Measurements from ENCODE around the gene OVCH1.
"Not testable (repeated sequence)": the region's sequence is repeated elsewhere in the genome, so short reads cannot be mapped to it uniquely, and the experiment has no call there.

OVCH1 gene

GRCh38 chr12:29503283-29503682 lies 5.8 kb upstream of the OVCH1 start:
- DNase-seq = no peak

DNA sequence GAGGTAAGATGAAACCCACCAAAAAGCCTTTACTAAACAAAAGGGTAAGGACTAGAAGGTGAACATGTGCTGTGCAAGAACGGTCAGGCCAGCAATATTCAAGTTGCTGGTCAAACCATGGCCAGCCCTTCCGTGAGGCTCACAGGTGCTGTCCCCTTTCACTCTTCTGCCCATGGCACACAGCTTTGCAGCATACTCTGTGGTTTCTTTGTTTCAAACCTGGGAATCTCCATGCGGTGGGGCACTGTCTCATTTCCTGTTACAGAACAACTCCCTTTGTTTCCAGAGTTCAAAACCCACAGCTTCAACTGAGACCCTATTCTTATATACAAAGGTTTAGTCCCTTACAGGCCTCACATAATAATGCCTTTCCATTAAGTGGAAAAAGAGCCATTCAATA lies 1.7 kb upstream of the OVCH1 start:
- DNase-seq = no peak

DNA sequence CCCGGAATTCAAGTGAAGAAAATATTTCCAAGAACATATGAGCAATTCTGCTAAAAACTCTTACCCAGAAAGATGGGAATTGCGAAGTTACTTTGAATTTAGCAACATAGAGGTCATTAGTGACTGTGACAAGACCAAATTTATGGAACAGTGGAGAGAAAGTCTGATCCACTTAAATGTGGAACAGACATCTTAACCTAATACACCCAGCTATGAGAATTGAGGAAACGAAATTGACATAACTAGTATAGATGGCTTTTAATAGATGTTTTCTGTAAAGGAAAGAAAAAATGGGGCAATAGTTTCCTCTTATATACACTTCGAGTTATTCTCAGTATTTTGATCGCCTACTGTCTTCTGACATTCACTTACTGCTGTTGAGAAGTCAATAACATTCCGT lies 4.6 kb downstream of the OVCH1 start:
- no peak for DNase-seq

- no peak for DNase-seq
Observed at GRCh38 chr12:29486972-29487371, 10.5 kb downstream of the OVCH1 start.

GRCh38 chr12:29463198-29463597 lies 34.3 kb downstream of the OVCH1 start:
- no peak for DNase-seq

DNA sequence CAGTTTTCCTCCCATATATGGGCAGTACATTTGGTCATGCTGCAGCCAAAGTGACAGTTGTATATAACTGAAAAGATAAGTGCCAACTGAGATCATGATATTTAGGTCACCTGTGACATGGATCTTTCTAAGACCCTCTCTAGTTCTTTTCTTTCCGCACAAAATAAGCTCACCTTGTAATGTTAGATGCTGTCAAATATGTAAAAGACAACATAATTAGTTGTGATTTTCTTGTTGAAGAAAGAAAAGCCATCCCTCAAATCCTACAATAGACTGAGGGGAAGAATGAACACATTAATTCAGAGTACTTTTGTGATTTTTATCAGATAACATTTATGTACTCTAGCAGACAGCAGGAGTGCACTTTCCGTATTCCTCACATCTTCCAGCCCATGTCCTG lies 37.4 kb downstream of the OVCH1 start:
- DNase-seq = no peak

GRCh38 chr12:29455087-29455486 lies 42.4 kb downstream of the OVCH1 start:
- DNase-seq = peak; percentile 61 to 92

DNA sequence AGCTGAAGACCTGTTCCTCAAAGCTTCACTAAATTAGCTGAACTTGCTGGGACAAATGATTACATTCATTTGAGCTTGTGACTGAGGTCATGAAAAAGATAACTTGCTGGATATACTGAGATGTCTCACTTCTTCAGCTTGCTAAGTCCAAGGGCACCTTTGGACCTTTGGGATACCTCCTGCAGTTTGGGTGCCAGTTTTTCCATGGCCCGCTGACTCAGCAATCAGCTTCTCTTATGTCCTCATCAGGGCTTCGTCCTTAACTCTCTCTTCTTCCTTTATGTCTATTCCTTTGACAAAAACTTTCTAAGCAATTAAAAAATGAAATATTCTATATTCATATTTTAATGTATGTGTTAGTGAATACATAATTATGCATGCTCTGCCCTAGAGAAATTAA lies 45.6 kb downstream of the OVCH1 start:
- no peak for DNase-seq

- no peak for DNase-seq
Observed at GRCh38 chr12:29448157-29448556, 49.3 kb downstream of the OVCH1 start.

- no peak for DNase-seq
Observed at GRCh38 chr12:29447285-29447975, 50.1 kb downstream of the OVCH1 start.

DNA sequence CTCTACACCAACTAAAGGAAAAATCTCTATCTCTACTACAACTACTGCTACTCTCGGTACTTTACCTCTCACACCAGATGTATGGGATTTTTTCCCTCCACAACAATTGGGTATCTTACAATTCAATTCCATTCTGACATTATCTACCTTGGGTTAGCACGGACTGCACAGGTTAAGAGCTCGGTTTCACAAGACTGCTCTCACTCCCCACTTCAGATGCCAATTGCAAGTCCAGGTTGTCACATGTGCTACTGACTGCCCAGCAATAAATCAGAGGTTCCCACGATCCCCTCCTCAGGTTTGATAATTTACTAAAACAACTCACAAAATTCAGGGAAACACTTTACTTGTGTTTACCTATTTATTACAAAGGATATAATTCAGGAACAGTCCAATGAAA lies 58.0 kb downstream of the OVCH1 start:
- no peak for DNase-seq

DNA sequence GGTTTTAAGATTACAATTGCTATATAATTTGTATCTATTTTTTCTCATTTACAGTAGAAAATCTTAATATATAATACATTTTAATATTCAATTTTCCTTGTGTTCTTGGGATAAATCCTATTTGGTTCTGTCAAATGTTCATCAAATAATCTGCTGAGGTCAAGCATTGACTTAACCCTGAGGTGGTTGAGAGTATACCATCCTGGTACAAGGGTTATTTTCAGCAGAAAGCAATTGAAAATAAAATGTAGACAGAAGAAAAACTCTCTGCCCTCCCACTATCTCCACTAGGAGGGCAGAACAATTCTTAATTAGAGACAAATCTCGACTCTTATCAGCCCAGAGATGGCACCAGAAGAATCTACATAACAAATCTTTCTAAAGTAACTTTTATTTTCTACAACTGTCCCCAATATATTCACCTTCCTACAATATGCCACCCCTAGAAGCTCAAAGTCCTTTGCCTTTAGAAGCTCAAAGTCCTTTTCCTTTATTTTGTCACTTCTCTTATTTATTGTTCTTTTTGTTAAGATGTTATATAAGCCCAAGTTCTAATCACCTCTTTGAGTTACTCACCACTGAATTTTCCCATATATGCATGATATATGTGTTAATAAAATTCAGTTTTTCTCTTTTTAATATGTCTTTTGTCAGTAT lies 58.6 kb downstream of the OVCH1 start:
- no peak for DNase-seq

DNA sequence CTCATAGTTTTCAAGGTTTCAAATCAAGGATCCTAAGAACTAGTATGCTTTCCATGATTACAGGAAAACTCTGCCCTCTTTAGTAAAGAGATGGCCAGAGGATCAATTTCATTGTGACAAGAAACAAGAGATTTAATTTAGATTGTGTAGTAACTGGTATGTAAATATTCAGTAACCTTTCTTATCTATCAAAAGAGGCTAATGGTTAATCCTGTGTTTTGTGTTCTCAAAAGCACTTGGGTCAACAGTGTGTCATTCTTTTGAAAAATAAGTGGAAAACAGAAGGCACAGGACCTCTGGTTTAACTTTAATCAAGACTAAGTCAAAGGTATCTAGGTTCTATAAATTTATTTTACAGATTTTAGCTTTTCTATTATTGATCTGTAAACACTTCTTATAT lies 59.9 kb downstream of the OVCH1 start:
- DNase-seq = no peak

GRCh38 chr12:29436815-29437214 lies 60.7 kb downstream of the OVCH1 start:
- not testable (repeated sequence) for DNase-seq

GRCh38 chr12:29431513-29431912 lies 66.0 kb downstream of the OVCH1 start:
- no peak for DNase-seq

- DNase-seq = no peak
Observed at GRCh38 chr12:29430716-29431044, 66.8 kb downstream of the OVCH1 start.

GRCh38 chr12:29429999-29430715 lies 67.3 kb downstream of the OVCH1 start:
- no peak for DNase-seq

DNA sequence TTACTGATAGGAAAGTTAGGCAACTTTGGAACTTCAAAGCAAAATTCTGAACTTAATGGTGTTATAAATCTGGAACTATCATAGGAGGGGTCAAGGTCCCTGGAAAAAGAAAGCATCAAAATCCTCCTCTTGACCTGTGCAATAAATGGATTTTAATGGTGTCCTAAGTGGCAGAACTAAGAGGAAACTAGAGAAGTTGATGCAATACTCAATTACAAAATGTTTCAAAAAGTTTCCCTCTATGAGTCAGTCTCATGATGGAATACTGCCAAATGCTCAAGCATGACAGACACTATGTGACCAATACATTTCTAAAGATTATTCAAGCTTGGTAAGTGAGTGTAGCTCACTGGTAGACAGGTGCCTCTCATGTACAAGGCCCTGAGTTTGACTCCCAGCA lies 68.9 kb downstream of the OVCH1 start:
- DNase-seq = no peak

- no peak for DNase-seq
Observed at GRCh38 chr12:29427964-29428363, 69.5 kb downstream of the OVCH1 start.

DNA sequence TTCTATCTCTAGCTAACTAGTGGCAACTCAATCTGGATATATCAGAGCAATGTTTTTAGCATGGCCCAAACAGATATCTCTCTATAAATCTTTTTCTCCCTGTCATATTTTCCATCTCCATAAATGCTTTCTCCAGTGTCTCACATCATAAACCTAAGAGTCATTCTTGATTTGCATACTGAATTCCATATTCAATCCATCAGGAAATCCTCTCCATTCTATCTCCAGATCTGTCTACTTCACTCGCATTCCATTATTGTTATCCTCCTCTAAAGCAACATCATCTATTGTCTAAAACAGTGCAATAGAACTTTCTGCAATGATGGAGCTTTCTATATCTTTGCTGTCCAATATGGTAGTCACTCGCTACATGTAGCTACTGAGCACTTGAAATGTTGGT lies 71.0 kb downstream of the OVCH1 start:
- DNase-seq = no peak

GRCh38 chr12:29425722-29426121 lies 71.8 kb downstream of the OVCH1 start:
- no peak for DNase-seq

DNA sequence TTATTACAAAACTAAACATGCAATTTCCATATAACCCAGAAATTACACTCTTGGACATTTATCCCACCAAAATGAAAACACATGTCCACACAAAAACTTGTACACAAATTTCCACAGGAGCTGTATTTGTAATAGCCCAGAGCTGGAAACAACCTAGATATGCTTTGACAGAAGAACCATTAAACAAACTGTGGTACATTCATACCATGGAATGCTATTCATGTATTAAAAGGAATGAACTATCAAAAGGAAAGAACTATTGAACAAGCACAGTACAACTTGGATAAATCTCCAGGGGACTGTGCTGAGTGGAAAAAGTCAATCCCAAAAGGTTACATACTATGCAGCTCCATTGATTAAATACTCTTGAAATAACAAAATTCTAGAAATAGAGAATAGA lies 80.7 kb downstream of the OVCH1 start:
- no peak for DNase-seq

DNA sequence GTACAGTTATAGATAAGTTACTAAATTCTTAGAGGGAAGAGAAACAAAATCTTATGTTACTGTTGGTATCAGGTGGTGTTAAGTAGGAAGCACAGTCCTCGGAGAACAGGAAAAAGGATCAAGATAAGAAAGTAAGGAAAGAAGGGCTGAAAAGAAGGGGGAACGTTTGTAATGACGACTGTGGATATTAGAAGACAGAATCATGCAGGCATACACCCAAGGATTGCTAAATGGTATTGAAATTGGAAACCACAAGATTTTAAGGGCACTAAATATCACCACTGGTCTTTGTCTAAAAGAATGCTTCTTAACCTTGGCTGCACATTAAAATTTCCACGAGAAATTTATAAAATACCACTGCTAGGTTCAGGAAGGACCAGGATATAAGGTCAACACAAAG lies 82.4 kb downstream of the OVCH1 start:
- DNase-seq = no peak

DNA sequence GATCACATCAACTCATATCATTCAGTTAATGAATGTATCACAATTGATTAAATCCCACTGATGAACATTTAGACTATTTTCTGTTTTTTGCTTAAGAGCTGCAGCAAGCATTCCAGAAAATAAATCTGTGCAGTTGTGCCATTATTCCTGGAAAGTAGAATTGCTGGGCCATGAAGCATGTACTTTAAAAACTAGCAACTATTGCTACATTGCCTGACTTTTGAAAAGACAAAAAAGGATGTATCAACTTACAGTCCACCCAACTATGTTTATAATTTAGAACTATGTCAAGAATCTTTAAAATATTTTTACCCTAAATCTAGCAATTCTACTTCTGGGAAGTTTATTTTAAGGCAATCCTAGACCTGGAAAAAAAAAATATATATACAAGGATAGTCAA lies 83.1 kb downstream of the OVCH1 start:
- DNase-seq = no peak
